PC-3 (cell line): ENCODE measurements around the gene UNC13D. TPM values are rescaled to one million over a fixed set of nuclear protein-coding genes. Genes with fewer than 3 reads are reported as not detected.

Experiments used
- ATAC-seq: fragments of 200-7000 bp; cut with Tn5 transposase; 2 replicates; pipeline ENCODE4 v1.9.1; 2020; ENCODE audit warnings: mild to moderate bottlenecking, moderate library complexity
- BruUV-seq: library from RNA; stranded (reverse); fragments of 400-500 nt; replicated peaks from 2 replicates; lab custom pipeline; 2021; lab: Mats Ljungman, UMichigan
- CTCF ChIA-PET: fragments of 300-600 bp; sonication (Branson Sonifier 250); formaldehyde crosslinking; loops from one replicate; lab custom pipeline; 2022; ENCODE audit warnings: antibody characterized with exemption; lab: Charles Lee
- POLR2A ChIA-PET: fragments of 300-600 bp; sonication (Branson Sonifier 250); formaldehyde crosslinking; loops from one replicate; lab custom pipeline; 2022; ENCODE audit warnings: antibody characterized with exemption; ENCODE audit not compliant: unreplicated experiment; lab: Charles Lee
- DNase-seq: peaks from one replicate; pipeline ENCODE4 v3.0.0-alpha.2; 2015
- H2AFZ ChIP-seq: fragments of 300-600 bp; sonication (generic); 2 replicates; pipeline ENCODE4 v1.6.0; 2016; ENCODE audit warnings: antibody characterized with exemption, low read length
- H3F3A ChIP-seq: fragments of 300-600 bp; sonication (generic); one replicate; pipeline ENCODE4 v1.6.0; 2017; ENCODE audit warnings: antibody characterized with exemption, low read length, control low read depth, mild to moderate bottlenecking; ENCODE audit not compliant: unreplicated experiment
- H3K27ac ChIP-seq: fragments of 300-600 bp; sonication (generic); 2 replicates; pipeline ENCODE4 v1.5.1; 2016; ENCODE audit warnings: mild to moderate bottlenecking, low read length
- H3K27me3 ChIP-seq: fragments of 300-600 bp; sonication (generic); 2 replicates; pipeline ENCODE4 v1.6.1; 2016; ENCODE audit warnings: low read length, mixed read lengths
- H3K36me3 ChIP-seq: fragments of 300-600 bp; sonication (generic); 2 replicates; pipeline ENCODE4 v1.6.1; 2016; ENCODE audit warnings: low read depth, mixed run types, low read length, mixed read lengths
- H3K4me1 ChIP-seq: fragments of 300-600 bp; sonication (generic); 2 replicates; pipeline ENCODE4 v1.5.1; 2016; ENCODE audit warnings: low read length; ENCODE audit not compliant: insufficient read depth
- H3K4me2 ChIP-seq: fragments of 300-600 bp; sonication (generic); 2 replicates; pipeline ENCODE4 v1.6.0; 2016; ENCODE audit warnings: low read length
- H3K4me3 ChIP-seq: fragments of 300-600 bp; sonication (generic); 2 replicates; pipeline ENCODE4 v1.5.1; 2016; ENCODE audit warnings: mild to moderate bottlenecking, low read length, mixed read lengths
- H3K79me2 ChIP-seq: fragments of 300-600 bp; sonication (generic); 2 replicates; pipeline ENCODE4 v1.6.1; 2017; ENCODE audit warnings: low read length, mixed read lengths
- H3K9ac ChIP-seq: fragments of 300-600 bp; sonication (generic); 2 replicates; pipeline ENCODE4 v1.6.0; 2016; ENCODE audit warnings: mild to moderate bottlenecking, low read length
- H3K9me2 ChIP-seq: fragments of 300-600 bp; sonication (generic); replicated peaks from 2 replicates; pipeline ENCODE4 v1.6.1; 2016; ENCODE audit warnings: mixed run types, low read length, mixed read lengths
- H3K9me3 ChIP-seq: fragments of 300-600 bp; sonication (generic); 2 replicates; pipeline ENCODE4 v1.6.1; 2016; ENCODE audit warnings: low read length, mixed read lengths
- H4K20me1 ChIP-seq: fragments of 300-600 bp; sonication (generic); 2 replicates; pipeline ENCODE4 v1.6.1; 2016; ENCODE audit warnings: low read length, mixed read lengths
- EZH2 ChIP-seq: fragments of 300-600 bp; sonication (generic); IDR thresholded peaks from one replicate; pipeline ENCODE4 v1.6.1; 2017; ENCODE audit warnings: antibody characterized with exemption, mild to moderate bottlenecking, low read length; ENCODE audit not compliant: unreplicated experiment
- EZH2phosphoT487 ChIP-seq: fragments of 300-600 bp; sonication (generic); IDR thresholded peaks from 2 replicates; pipeline ENCODE4 v1.6.1; 2018; ENCODE audit warnings: mild to moderate bottlenecking, antibody characterized with exemption, low read length, borderline replicate concordance
- intact Hi-C: fragments of 100-400 bp; cut with micrococcal nuclease; formaldehyde crosslinking; loops from 2 replicates; pipeline ENCODE4 v1.9.0; 2023
- total RNA-seq: library from RNA; depleted of rRNA; stranded (reverse); fragments of >200 nt; gene quantifications from 2 replicates; pipeline ENCODE4 v1.2.3, GENCODE V29; 2014
- TF ChIP-seq, protein P1 (sequence below): fragments of 300-600 bp; sonication (generic); conservative IDR thresholded peaks from 2 replicates; pipeline ENCODE4 v1.5.1; 2017; ENCODE audit warnings: antibody characterized with exemption, low read depth, mild to moderate bottlenecking, low read length

UNC13D gene
- total RNA-seq, 1 experiment from 2014 or later: 43.9 TPM

DNA sequence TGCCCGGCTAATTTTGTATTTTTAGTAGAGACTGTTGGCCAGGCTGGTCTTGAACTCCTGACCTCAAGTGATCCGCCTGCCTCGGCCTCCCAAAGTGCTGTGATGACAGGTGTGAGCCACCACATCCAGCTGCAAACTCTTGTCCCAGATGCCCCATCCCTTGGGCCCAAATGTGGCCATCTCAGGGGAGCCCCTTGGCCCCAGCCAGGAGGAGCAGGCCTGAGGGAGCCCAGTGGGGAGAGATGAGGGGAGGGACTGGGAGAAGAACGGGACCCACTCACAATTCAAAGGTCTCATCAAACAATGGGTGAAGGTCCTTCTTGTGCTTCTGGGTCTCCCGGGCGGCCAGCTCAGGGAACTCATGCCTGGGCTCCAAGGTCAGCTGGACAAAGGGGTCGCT, 14.5 kb downstream of the UNC13D start:
- Histone ChIP-seq H3K9me3 (no peaks in the 10 kb centered on the region), H3F3A (no peaks in the 10 kb centered on the region), H3K4me1 (peaks cover 9% of the 10 kb centered on the region), H3K4me3 (no peak overlapping the region), H2AFZ (no peak overlapping the region), H3K36me3 (0 out of 2 replicates have a peak, but pooled peaks cover 7% of the 10 kb centered on the region), H3K9me2 (no peaks in the 10 kb centered on the region), H3K79me2 (no peaks in the 10 kb centered on the region), H3K27me3 (no peaks in the 10 kb centered on the region), H3K4me2 (no peak overlapping the region), H3K27ac (no peak overlapping the region), H4K20me1 (no peaks in the 10 kb centered on the region), H3K9ac (no peak overlapping the region)
- no TSS peak for BruUV-seq
- DNase-seq (no peak), ATAC-seq (no peak)
- ChIA-PET POLR2A (interaction anchor here (0.8 kb wide), 1 partner anchor 50 kb away, joined by 3 read pairs; no protein-coding TSS in a partner anchor), CTCF (interaction anchor here (0.5 to 1.1 kb wide), 8 partner anchors 15 to 289 kb away, joined by 3 to 6 read pairs (median 4); partner anchors contain the start of genes UNC13D and WBP2)
- TF ChIP-seq, protein P1, sequence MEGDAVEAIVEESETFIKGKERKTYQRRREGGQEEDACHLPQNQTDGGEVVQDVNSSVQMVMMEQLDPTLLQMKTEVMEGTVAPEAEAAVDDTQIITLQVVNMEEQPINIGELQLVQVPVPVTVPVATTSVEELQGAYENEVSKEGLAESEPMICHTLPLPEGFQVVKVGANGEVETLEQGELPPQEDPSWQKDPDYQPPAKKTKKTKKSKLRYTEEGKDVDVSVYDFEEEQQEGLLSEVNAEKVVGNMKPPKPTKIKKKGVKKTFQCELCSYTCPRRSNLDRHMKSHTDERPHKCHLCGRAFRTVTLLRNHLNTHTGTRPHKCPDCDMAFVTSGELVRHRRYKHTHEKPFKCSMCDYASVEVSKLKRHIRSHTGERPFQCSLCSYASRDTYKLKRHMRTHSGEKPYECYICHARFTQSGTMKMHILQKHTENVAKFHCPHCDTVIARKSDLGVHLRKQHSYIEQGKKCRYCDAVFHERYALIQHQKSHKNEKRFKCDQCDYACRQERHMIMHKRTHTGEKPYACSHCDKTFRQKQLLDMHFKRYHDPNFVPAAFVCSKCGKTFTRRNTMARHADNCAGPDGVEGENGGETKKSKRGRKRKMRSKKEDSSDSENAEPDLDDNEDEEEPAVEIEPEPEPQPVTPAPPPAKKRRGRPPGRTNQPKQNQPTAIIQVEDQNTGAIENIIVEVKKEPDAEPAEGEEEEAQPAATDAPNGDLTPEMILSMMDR: no peak
- TF ChIP-seq EZH2phosphoT487: no peak
- TF ChIP-seq EZH2: no peak
- intact Hi-C loops: loop anchor here (5.0 kb wide), 1 partner anchor 47 kb away; the partner anchor contains the start of gene UNK

DNA sequence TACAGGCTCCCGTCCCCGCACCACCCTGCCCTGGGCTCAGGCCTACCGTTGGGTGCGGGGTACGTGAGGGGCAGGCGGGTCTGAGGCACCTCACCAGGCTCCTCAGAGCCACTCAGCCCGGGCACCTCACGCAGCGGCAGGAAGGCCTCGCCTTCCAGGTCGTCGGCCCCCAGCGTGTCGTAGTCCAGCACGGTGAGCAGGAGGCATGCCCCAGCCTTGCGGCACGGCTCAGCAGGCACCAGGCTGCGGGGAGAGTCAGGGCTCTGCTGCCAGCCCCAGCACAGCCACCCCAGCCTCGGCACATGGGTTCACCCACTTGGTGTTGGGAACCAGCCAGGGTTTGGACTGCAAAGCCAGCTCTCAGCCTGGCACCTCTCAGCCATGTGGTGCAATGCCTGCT, 15.5 kb downstream of the UNC13D start:
- CTCF ChIA-PET: interaction anchor here (0.9 kb wide), 1 partner anchor 20 kb away, joined by 3 read pairs; no protein-coding TSS in a partner anchor
- no peaks in the 10 kb centered on the region for H3F3A ChIP-seq
- H2AFZ ChIP-seq: no peak overlapping the region
- intact Hi-C loops: no loop called here
- H3K27me3 ChIP-seq: no peaks in the 10 kb centered on the region
- H3K4me1 ChIP-seq: peaks cover 9% of the 10 kb centered on the region
- TF ChIP-seq, protein P1: no peak
- TF ChIP-seq EZH2phosphoT487: no peak
- no peak for TF ChIP-seq EZH2
- no TSS peak for BruUV-seq
- ATAC-seq (no peak), DNase-seq (no peak)
- H3K9me3 ChIP-seq: no peaks in the 10 kb centered on the region
- no peak overlapping the region for H3K9ac ChIP-seq
- no peak overlapping the region for H3K27ac ChIP-seq
- no peaks in the 10 kb centered on the region for H4K20me1 ChIP-seq
- H3K36me3 ChIP-seq: 0 out of 2 replicates have a peak, but pooled peaks cover 7% of the 10 kb centered on the region
- POLR2A ChIA-PET: no interaction called here
- H3K4me3 ChIP-seq: no peak overlapping the region
- H3K4me2 ChIP-seq: no peak overlapping the region
- no peaks in the 10 kb centered on the region for H3K79me2 ChIP-seq
- H3K9me2 ChIP-seq: no peaks in the 10 kb centered on the region

DNA sequence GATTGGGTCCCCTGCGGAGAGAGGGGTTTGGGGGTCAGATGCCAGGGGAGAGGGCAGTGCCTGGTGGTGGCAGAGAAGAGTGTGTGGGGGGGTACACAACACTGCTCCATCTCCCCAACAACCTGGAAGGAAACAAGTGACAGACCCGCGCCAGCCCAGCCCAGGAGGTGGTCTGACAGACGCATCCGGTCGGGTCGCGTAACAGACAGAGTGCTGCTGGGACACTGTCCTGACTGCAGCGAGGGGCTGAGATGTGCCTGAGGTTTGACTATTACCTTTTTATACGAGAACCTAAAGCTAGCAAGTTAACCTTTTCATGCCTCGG, 16.2 kb downstream of the UNC13D start:
- TF ChIP-seq, protein P1: no peak
- no peak for TF ChIP-seq EZH2
- TF ChIP-seq EZH2phosphoT487: no peak
- Histone ChIP-seq H3K4me3 (no peak overlapping the region), H3K9me2 (no peaks in the 10 kb centered on the region), H2AFZ (no peak overlapping the region), H3K27me3 (no peaks in the 10 kb centered on the region), H3F3A (no peaks in the 10 kb centered on the region), H3K79me2 (no peaks in the 10 kb centered on the region), H3K4me2 (no peak overlapping the region), H4K20me1 (no peaks in the 10 kb centered on the region), H3K4me1 (peaks cover 9% of the 10 kb centered on the region), H3K9me3 (no peaks in the 10 kb centered on the region), H3K36me3 (0 out of 2 replicates have a peak, but pooled peaks cover 7% of the 10 kb centered on the region), H3K9ac (no peak overlapping the region), H3K27ac (no peak overlapping the region)
- BruUV-seq: no TSS peak
- POLR2A ChIA-PET: no interaction called here
- CTCF ChIA-PET: interaction anchor here (0.9 kb wide), 1 partner anchor 21 kb away, joined by 3 read pairs; no protein-coding TSS in a partner anchor
- no peak for DNase-seq
- intact Hi-C loops: no loop called here
- ATAC-seq: no peak
